VCaP (cell line): ENCODE data around the gene ARAP2.

Source experiments
- H3K27ac ChIP-seq: fragments of 450-650 bp; 2 replicates; pipeline ENCODE4 v1.5.1; 2017
- TF ChIP-seq, protein P1 (sequence below): fragments of 450-650 bp; conservative IDR thresholded peaks from 2 replicates; pipeline ENCODE4 v1.5.1; 2017; ENCODE audit warnings: mild to moderate bottlenecking, moderate library complexity

Gene ARAP2, protein sequence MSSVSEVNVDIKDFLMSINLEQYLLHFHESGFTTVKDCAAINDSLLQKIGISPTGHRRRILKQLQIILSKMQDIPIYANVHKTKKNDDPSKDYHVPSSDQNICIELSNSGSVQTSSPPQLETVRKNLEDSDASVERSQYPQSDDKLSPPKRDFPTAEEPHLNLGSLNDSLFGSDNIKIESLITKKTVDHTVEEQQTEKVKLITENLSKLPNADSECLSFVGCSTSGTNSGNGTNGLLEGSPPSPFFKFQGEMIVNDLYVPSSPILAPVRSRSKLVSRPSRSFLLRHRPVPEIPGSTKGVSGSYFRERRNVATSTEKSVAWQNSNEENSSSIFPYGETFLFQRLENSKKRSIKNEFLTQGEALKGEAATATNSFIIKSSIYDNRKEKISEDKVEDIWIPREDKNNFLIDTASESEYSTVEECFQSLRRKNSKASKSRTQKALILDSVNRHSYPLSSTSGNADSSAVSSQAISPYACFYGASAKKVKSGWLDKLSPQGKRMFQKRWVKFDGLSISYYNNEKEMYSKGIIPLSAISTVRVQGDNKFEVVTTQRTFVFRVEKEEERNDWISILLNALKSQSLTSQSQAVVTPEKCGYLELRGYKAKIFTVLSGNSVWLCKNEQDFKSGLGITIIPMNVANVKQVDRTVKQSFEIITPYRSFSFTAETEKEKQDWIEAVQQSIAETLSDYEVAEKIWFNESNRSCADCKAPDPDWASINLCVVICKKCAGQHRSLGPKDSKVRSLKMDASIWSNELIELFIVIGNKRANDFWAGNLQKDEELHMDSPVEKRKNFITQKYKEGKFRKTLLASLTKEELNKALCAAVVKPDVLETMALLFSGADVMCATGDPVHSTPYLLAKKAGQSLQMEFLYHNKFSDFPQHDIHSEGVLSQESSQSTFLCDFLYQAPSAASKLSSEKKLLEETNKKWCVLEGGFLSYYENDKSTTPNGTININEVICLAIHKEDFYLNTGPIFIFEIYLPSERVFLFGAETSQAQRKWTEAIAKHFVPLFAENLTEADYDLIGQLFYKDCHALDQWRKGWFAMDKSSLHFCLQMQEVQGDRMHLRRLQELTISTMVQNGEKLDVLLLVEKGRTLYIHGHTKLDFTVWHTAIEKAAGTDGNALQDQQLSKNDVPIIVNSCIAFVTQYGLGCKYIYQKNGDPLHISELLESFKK (N-terminal part only)

DNA sequence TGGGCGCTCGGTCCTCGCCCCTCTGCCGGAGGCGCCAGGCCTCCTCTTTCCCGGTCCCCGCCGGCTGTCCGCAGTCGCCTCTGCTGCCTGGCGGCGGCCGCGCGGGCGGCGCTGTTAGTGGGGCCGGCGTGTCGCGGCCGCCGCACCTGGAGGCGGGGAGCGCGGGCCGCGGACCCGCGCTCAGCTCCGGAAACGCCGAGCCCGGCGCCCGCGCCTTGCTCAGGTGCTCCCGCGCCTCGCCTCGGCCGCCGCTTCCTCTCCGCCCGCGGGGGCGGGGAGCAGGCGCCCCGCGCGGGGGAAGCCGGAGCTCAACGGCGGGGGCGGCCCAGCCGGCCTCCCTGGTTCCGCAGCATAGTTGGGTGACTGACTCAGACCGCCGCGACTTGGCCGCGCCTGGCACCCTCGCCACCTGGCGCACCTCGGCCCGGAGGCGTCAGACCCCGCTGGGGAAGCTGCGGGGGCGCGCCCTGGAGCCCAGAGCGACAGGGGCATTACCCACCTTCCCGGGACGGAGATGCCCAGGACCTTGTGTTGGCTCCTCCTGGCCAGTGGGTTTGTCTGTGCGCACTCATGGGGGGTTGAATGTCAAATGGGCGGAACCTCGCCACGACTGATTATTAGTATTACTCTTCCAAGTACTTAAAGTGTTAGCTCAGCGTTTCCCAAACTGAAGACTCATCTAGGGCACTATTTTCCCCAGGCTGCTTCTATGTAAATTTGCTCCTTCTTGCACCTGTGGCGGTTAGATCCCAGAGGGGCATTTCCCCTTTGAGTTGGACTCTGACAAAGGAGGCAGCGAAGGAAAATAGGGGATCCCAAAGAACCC is at the start of gene ARAP2:
TSS of gene ARAP2 (minus strand) at position 258 of the 826 bp plus-strand sequence. CDS start 15,028 bp downstream, outside the sequence.
- TF ChIP-seq, protein P1, sequence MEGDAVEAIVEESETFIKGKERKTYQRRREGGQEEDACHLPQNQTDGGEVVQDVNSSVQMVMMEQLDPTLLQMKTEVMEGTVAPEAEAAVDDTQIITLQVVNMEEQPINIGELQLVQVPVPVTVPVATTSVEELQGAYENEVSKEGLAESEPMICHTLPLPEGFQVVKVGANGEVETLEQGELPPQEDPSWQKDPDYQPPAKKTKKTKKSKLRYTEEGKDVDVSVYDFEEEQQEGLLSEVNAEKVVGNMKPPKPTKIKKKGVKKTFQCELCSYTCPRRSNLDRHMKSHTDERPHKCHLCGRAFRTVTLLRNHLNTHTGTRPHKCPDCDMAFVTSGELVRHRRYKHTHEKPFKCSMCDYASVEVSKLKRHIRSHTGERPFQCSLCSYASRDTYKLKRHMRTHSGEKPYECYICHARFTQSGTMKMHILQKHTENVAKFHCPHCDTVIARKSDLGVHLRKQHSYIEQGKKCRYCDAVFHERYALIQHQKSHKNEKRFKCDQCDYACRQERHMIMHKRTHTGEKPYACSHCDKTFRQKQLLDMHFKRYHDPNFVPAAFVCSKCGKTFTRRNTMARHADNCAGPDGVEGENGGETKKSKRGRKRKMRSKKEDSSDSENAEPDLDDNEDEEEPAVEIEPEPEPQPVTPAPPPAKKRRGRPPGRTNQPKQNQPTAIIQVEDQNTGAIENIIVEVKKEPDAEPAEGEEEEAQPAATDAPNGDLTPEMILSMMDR, result peak; percentile 62
- peak within 1 kb of the TSS; percentile 84 for H3K27ac ChIP-seq

DNA sequence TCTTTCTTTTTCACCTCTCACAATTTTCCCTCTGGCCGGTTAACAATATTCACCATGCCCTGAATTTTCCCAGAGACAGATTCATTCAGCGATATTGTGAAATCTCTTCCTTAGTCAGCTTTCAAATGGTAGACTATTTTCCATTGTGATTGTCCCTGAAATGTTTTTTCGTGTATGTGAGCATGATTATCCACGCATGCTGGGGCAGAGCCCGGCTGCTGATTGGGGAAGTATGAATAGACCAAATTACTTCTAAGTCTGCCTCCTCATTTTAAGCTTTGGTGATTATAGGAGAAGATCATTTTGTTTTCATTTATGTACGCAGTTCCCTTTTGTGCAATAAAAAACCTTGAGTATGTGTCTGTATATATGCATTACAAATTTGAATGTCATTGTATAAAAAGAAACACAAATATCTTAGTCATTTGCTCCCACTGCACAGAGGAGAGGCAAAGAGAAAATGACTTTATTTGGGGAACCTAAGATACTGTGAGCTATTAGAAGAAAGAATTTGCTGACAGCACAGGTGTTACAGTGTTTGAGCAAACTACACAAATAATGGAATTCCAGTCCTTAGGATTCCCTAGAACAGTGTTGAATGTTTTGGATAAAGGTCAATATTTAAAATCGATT is 48.4 kb upstream of the ARAP2 start:
- TF ChIP-seq, protein P1, result no peak
- H3K27ac ChIP-seq, result no peak overlapping the region

DNA sequence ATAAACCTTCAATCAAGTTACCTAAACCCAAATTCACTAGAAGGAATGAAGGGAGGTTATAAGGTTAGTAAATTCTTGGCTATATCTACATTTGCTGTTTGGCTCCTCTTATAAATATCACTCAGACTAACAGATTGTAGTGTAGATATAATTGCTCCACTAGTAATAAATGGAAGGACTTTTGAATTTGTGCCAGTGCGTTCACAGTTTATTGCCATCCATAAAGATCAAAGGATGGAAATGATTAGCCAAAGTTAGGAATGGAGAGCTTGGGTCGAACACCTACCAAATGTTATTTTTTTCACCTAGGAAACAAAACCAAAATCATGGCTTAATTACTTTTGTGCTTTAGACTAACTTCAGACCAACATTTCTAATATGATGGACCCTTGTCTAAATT is 46.3 kb upstream of the ARAP2 start:
- TF ChIP-seq, protein P1, result no peak
- H3K27ac ChIP-seq, result no peak overlapping the region

DNA sequence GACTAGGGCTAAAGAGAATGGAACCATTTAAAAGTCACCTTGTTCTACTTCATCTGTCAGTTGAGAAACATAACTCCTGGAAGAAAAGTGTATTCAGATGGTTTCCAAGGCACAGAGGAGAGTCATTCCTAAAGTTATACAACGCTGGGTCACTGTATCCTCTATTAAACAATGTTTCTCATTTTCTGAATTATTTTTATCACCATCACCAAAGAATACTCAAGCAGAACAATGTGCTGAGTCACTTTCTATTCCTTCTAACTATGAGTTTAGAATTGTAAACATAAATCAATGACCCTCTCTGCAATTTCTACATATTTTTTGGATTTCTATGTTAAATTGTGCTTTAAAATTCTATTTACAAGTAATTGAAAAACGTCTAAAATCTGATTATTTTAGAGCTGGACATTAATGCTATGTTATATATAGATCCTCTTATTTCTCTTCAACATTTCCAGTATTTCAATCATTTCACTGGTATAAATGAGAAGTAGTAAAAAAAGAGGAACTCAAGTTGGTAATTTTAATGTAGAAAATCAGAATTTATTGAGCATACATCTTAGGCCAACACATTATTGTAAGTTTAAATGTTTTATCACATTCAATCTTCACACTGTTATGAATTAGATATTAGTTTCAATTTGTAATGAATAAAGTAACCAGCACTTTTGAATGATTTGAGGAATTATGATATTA is 44.6 kb upstream of the ARAP2 start:
- TF ChIP-seq, protein P1, result no peak
- H3K27ac ChIP-seq, result no peak overlapping the region

DNA sequence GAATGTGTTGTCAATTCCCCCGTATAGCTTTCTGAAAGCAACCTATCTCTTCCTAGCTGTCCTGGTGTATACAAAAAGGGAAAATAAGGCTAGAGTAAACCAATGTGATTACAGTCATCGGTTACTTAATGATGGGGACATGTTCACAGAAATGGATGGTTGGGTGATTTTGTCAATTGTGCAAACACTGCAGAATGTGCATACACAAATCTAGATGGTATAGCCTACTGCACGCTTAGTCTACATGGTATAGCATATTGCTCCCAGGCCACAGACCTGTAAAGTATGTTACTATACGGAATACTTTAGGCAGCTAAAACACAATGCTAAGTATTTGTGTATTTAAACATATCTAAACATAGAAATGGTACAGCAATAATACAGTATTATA is 42.2 kb upstream of the ARAP2 start:
- TF ChIP-seq, protein P1, result no peak
- no peak overlapping the region for H3K27ac ChIP-seq

DNA sequence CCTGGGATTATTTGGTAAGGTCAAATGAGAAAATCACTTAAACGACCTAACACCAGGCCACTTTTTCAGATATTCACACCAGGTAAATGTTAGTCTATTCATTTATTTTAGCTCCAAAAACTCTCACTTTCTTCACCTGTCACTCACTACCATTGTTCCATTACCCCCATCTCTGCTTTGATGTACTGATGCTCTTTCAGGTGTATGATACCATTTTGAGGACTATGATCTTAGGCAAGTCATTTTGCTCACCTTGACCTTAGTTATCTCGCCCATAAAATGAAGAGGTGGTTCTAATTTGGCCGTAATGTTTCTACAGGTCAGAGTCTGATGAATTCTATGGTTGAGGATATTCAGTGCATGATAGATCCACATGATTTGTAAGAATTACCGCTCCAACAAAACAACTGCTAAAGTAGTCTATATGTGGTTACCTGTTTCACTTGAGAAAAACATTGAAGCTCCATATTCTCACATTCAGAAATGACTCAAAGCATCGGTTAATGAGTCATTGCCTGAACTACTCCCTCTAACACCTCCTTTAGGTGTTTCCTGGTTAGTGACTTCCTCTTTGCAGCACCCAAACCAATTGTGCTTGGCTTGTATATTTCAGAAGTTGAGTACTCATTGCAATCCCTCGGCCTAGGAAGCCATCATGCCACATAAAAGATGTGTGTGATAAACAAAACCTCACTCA is 41.6 kb upstream of the ARAP2 start:
- TF ChIP-seq, protein P1, result no peak
- H3K27ac ChIP-seq, result no peak overlapping the region
